Measurements from ENCODE around the gene UPF2.
"Not testable (repeated sequence)": the region's sequence is repeated elsewhere in the genome, so short reads cannot be mapped to it uniquely, and the experiment has no call there.

UPF2 gene

GRCh38 chr10:12042797-12043651 lies at the start of gene UPF2:
TSS of gene UPF2 (minus strand) at chr10:12042809. CDS start at chr10:12035423, 7,386 bp downstream.
- peak; percentile 98 for DNase-seq (ENCODE audit: low read depth)

GRCh38 chr10:12091421-12091820 lies 48.8 kb upstream of the UPF2 start:
- DNase-seq (ENCODE audit: low read depth), result no peak

GRCh38 chr10:12088919-12089318 lies 46.3 kb upstream of the UPF2 start:
- no peak for DNase-seq (ENCODE audit: low read depth)

GRCh38 chr10:12081879-12082557 lies 39.4 kb upstream of the UPF2 start:
- DNase-seq (ENCODE audit: low read depth), result no peak

GRCh38 chr10:12081470-12081869 lies 38.9 kb upstream of the UPF2 start:
- DNase-seq (ENCODE audit: low read depth), result no peak

- no peak for DNase-seq (ENCODE audit: low read depth)
Measured at GRCh38 chr10:12077580-12078180, 35.1 kb upstream of the UPF2 start.

GRCh38 chr10:12073526-12073925 lies 30.9 kb upstream of the UPF2 start:
- no peak for DNase-seq (ENCODE audit: low read depth)

- DNase-seq (ENCODE audit: low read depth), result not testable (repeated sequence)
Measured at GRCh38 chr10:12071441-12071840, 28.8 kb upstream of the UPF2 start.

GRCh38 chr10:12068449-12069269 lies 26.1 kb upstream of the UPF2 start, which contains the start of gene DHTKD1:
TSS of gene DHTKD1 (plus strand) at chr10:12068954. CDS start at chr10:12069034, 80 bp downstream.
- DNase-seq (ENCODE audit: low read depth), result peak; percentile 97

GRCh38 chr10:12067336-12067735 lies 24.7 kb upstream of the UPF2 start:
- DNase-seq (ENCODE audit: low read depth), result no peak

GRCh38 chr10:12063483-12063818 lies 20.8 kb upstream of the UPF2 start:
- no peak for DNase-seq (ENCODE audit: low read depth)

- DNase-seq (ENCODE audit: low read depth), result no peak
Measured at GRCh38 chr10:12062754-12063482, 20.3 kb upstream of the UPF2 start.

- no peak for DNase-seq (ENCODE audit: low read depth)
Measured at GRCh38 chr10:12061124-12061523, 18.5 kb upstream of the UPF2 start.

- DNase-seq (ENCODE audit: low read depth), result no peak
Measured at GRCh38 chr10:12056748-12057147, 14.1 kb upstream of the UPF2 start.

GRCh38 chr10:12055732-12056131 lies 13.1 kb upstream of the UPF2 start:
- DNase-seq (ENCODE audit: low read depth), result no peak

GRCh38 chr10:12051241-12051640 lies 8.6 kb upstream of the UPF2 start:
- no peak for DNase-seq (ENCODE audit: low read depth)

- no peak for DNase-seq (ENCODE audit: low read depth)
Measured at GRCh38 chr10:12050528-12050927, 7.9 kb upstream of the UPF2 start.

- no peak for DNase-seq (ENCODE audit: low read depth)
Measured at GRCh38 chr10:12048547-12048946, 5.9 kb upstream of the UPF2 start.

GRCh38 chr10:12045596-12045995 lies 3.0 kb upstream of the UPF2 start:
- no peak for DNase-seq (ENCODE audit: low read depth)

- DNase-seq (ENCODE audit: low read depth), result peak; percentile 29
Measured at GRCh38 chr10:12042409-12042796, 206 bp downstream of the UPF2 start.

- no peak for DNase-seq (ENCODE audit: low read depth)
Measured at GRCh38 chr10:12041766-12042408, 722 bp downstream of the UPF2 start.
